CD4-positive, alpha-beta T cell treated with Interleukin-4 for 4 hours (primary cell): ENCODE measurements around the gene KRT13.

Experiments
- DNase-seq: peaks from one replicate; pipeline ENCODE4 v3.0.0-alpha.2; 2020

KRT13 gene

DNA sequence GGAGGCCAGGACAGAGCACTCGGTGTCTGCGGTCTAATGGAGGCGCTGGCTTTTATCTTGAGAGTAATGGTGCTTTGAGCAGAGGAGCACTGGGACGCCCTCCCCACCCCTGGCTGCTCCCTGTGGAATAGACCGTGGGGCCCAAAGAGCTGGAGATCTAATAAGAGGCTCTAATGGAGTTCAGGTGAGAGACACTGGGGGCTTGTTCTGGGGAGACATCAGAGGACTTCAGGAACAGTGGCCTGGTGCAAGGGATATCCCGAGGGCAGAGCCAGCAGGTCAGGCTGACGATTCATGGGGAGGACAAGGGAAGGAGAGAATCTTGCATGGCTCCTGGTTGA, 32.2 kb upstream of the KRT13 start:
- DNase-seq: no peak

- no peak for DNase-seq
Observed at GRCh38 chr17:41536741-41537613, 31.6 kb upstream of the KRT13 start.

GRCh38 chr17:41535764-41536481, 30.5 kb upstream of the KRT13 start:
- DNase-seq: no peak

- DNase-seq: no peak
Observed at GRCh38 chr17:41534899-41535546, 29.6 kb upstream of the KRT13 start.

GRCh38 chr17:41533613-41534012, 28.2 kb upstream of the KRT13 start:
- DNase-seq: no peak

- no peak for DNase-seq
Observed at GRCh38 chr17:41532947-41533570, 27.6 kb upstream of the KRT13 start.

GRCh38 chr17:41531993-41532392, 26.6 kb upstream of the KRT13 start:
- no peak for DNase-seq

DNA sequence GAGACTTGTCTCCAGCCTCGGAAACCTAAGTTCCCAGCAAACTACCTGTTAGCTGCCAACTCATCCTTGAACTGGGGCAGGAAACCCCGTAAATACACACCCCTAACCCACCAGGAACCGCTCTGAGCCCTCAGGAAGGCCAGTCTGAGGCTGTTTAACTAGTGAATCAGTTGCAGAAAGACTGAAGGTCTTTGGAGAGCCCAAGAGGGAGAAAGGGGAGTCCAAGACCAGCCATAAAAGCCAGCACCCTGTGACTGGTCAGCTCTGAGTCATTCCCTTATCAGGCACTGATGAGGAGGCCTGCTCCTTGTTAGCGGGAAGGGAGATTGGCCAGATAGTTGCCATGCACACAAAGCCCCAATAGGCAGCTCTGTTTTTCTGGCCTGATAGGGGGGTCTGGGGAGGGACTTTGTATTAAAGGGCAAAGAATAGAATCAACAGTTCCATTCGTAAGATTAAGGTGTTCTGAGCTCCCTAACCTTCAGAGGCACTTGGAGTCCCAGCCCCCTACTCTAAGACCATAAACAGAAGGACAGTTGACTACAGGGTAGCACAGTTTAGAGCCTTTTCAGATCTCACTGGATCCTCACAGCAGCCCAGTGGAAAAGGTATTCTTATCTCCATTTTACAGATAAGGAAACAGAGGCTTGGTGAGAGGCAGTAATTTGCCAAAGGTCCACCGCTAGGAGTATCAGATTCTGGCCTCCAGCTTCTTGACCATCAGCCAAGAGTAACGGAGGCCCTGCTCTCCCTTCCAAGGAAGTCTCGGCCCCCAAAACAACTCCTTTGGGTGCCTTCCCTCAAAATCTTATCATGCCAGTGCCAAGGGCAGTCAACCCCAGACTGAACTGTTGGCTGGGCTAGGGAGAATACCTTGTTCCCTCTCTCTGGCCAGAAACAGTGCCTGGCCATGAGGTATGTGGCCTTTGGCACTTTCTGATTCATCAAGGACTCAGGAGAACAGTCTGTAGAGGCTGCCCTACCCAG, 24.9 kb upstream of the KRT13 start:
- no peak for DNase-seq

DNA sequence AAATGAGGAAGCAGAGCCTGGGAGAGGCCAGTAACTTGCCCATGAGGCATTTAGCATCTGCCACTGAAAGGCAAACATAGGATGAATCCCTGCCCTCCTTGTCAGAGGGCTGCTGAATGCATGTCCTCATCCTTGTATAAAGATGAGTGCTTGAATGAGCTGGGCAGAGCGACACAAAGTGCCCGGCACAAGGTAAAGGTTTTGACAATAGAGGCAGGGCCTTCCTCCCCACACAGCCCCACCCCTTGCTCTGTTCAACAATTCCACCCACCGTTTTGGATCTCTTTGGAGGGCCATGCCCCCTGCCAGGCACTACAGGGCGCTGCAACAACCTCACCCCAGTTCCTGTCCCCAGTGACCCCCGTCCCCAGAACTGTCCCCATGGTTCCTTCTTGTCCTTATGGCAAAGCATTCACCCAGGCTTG, 24.1 kb upstream of the KRT13 start:
- DNase-seq: no peak

- no peak for DNase-seq
Observed at GRCh38 chr17:41528959-41529353, 23.5 kb upstream of the KRT13 start.

DNA sequence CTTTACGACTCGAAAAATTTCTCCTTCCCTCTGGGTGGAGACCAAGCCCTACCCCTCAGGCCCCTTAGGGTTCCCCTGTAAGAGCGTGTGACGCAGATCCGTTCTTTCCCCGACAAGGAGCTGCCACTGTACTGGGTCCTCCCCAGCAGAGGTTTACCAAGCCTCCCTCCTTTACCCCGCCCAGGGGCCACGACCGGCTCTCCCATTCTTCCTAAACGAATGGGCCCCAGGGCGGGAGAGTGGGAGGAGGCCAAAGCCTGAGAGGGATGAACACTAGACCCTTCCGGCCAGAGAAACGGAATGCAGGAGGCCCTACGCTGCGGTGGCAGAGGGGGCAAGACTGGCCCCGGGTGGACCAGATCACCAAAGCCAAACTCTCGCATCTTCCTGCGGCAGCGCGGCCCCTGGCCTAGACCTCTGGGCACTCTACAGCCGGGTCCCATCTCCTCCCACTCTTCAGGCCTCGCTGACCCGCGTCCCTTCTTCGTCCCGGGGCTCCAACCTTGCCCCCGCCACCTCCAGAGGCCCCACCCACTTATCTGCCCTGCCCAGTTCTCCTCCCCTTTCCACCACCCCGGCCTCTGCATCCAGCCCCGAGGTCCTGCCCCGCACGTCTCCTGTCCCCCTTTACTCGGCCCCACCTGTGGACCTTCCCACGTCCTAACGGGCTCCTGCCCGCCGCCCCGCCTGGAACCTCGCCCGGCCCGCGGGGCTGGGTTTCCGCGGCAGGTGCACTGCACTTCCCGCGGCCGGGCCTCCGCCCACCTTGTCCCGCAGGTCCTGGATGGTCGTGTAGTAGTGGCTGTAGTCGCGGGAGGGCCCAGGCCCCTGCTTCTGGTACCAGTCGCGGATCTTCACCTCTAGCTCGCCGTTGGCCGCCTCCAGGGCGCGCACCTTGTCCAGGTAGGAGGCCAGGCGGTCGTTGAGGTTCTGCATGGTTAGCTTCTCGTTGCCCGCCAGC, 21.9 kb upstream of the KRT13 start:
- no peak for DNase-seq

DNA sequence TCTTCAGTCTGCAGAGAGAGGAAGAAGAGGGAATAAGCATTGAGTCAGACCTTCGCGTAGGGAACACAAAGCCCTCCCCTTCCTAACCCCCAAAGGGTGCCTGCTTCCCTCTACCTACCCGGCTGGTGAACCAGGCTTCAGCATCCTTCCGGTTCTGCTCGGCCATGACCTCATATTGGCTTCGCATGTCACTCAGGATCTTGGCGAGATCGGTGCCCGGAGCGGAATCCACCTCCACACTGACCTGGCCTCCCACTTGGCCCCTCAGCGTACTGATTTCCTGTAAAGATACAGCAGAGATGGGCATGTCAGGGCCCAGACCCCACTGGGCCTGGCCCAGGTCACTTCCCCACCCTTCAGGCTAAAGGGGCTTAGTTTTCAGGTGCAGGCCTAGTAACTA, 18.8 kb upstream of the KRT13 start:
- DNase-seq: no peak

DNA sequence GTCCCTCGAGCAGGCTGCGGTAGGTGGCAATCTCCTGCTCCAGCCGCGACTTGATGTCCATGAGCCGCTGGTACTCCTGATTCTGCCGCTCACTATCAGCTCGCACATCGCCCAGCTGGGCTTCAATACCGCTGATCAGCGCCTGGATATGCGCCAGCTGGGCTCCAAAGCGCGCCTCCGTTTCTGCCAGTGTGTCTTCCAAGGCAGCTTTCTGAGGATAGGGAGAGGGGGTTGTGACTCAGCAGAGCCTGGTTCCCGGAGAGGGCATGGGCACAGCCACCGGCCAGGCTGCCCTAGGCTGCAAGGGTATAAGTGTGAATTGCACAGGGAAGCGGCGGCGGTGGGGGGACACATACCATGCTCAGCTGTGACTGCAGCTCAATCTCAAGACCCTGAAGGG, 18.4 kb upstream of the KRT13 start:
- DNase-seq: no peak

DNA sequence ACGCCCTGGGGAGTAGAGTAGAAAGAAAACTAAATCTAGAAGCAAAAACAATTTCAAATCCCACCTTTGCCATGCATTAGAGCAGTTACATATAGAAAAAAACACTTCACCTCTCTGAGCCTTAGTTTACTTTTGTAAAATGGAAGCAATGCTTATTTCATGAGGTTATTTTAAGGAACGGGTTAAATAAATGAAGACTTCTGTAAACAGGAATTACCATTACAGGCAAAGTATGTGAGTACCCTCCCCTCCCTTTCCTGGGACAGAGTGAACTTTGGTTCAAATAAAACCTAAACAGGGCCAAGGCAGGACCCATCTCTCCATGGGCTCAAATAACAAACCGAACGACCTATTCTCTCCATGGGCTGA, 17.8 kb upstream of the KRT13 start:
- DNase-seq: no peak

DNA sequence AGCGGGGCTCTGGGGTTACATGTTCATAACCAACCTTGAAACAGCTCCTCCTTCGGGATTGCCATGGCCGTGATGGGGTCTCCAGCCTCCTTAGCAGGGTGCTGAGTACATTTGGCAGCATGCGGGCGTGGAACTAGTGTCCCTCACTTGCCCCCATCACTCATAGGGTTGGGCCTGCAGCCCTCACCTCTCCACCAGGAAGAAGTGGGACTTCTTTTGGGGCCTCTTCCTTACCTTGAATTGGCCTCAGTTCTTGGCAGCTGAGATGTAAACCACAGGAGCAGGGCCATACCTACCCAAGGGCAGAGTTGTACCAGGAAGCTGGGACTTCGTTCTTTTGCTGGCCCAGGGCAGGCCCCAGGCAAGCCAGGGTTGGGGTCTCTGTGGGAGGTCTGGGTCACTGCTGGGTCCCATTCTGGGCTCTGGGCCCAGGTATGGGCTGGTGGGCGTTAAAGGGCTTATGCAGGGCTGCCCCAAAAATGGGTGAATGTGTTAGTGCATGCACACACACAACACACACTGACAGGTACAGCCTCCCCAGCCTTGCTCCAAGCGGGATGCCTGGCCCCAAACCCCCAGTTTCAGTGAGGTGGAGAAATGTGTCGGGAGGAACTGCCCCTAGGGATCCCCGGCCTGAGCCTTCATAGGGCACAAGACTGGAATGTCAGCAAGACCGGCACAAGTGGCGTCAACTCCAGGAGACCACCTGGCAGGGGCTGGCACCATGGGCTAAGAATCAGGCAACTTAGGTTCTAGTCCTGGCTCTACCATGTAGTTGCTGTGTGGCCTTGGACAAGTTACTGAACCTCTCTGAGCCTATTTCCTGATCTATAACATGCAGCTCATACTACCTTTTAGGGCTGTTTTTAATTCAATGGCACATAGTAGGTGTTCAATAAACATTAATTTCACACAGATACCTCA, 17.2 kb upstream of the KRT13 start:
- no peak for DNase-seq

- DNase-seq: no peak
Observed at GRCh38 chr17:41521574-41522261, 16.3 kb upstream of the KRT13 start.

DNA sequence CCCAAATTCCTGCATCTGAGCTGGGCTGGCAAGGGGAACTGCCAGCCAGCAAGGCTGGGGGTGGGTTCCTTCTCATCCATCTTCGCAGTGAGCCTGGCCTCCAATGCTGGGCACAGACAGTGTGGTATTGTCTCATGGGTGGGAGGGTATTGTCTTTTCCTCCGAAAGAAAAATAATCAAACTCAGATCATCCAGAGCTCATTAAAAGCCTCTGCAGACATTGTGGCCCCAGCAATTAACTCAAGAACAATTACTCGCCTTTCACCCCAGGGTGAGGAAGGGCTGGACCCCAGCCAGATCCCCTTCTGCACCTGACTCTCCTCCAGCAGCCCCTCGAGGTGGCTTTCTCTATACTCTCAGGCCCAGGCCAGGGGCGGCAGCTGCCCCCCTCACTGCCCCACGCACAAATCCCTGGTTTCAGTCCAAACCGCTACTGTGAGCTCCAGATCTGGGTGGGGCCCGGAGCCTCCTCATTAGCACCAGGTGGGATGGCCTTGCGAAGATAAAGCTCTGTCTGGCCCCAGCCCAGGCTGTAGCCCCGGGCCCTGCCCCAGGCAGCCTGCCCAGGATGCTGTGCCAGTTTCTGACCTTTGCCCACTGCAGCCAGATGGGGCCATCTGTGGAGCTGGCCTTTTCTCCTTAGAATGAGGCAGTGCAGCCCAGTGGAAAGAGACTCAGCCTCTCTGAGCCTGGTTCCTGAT, 15.6 kb upstream of the KRT13 start:
- DNase-seq: no peak

GRCh38 chr17:41519501-41520224, 14.3 kb upstream of the KRT13 start:
- DNase-seq: no peak
